Psoas muscle (tissue), 8 donors: ENCODE results near the gene TTC24. TPM values are rescaled to one million over a fixed set of nuclear protein-coding genes. Genes with fewer than 3 reads are reported as not detected.

Source experiments
- ATAC-seq, 4 donors: fragments of 200-7000 bp; cut with Tn5 transposase; one replicate each; pipeline ENCODE4 v1.9.1; 2020; ENCODE audit warnings: moderate library complexity in 3 of 4, mild to moderate bottlenecking in 2 of 4
- DNase-seq, 2 donors: peaks; one replicate each; pipeline ENCODE4 v3.0.0-alpha.2; 2020
- H3K27ac ChIP-seq: fragments of 200-600 bp; one replicate; pipeline ENCODE4 v1.8.0; 2022
- H3K27me3 ChIP-seq, 3 donors: fragments of 200-600 bp in 1 of 3; one replicate each; pipeline versions ENCODE4 v1.6.1 to v1.8.0; 2013 to 2022; ENCODE audit warnings: low read length in 2 of 3, mild to moderate bottlenecking in 2 of 3, moderate library complexity in 1 of 3; ENCODE audit not compliant: insufficient read depth in 3 of 3
- H3K36me3 ChIP-seq, 2 donors: fragments of 200-600 bp in 1 of 2; one replicate each; pipeline versions ENCODE4 v1.6.1 to v1.8.0; 2013 to 2022; ENCODE audit warnings: low read depth in 1 of 2, mild to moderate bottlenecking in 1 of 2, moderate library complexity in 1 of 2; ENCODE audit not compliant: insufficient read depth in 1 of 2
- H3K4me1 ChIP-seq: fragments of 200-600 bp; one replicate; pipeline ENCODE4 v1.8.0; 2022
- H3K4me3 ChIP-seq: fragments of 200-600 bp; one replicate; pipeline ENCODE4 v1.8.0; 2022; ENCODE audit warnings: mild to moderate bottlenecking
- H3K9me3 ChIP-seq: fragments of 200-600 bp; one replicate; pipeline ENCODE4 v1.8.0; 2022
- CTCF ChIP-seq: fragments of 200-600 bp; IDR thresholded peaks from one replicate; pipeline ENCODE4 v1.8.0; 2022; ENCODE audit warnings: antibody characterized with exemption
- WGBS, 3 donors: extraction: QIAGEN DNeasy Blood & Tissue Kit; methylation state at CpG; one replicate each; pipeline versions ENCODE4 v1.1.6 to v1.1.7; 2013; 5-methylcytosine and 5-hydroxymethylcytosine counted together
- intact Hi-C, 2 donors: fragments of 100-400 bp; cut with DNase I; formaldehyde crosslinking; loops; one replicate each; pipeline versions ENCODE4 v1.11.0 to v1.14.2; 2022
- polyA plus RNA-seq, 3 donors: library from polyadenylated mRNA; stranded (reverse); fragments of 200-250 nt; gene quantifications; one replicate each; pipeline ENCODE4 v1.2.3, GENCODE V29; 2013
- total RNA-seq, 4 donors: library from RNA; stranded (reverse); fragmentation: NEBNext Ultra II Directional in 2 of 4; extraction: Animal tissue kit (Norgen Biotek cat#: 25700) in 2 of 4; gene quantifications; one replicate each; pipeline versions ENCODE4 v1.2.1 to v1.2.4, GENCODE V29; 2021 to 2023
- donor health status: healthy with polysubstance abuse.
- donor health status: DM: no; HTN: no; CAD: no; lungs with moderate emphysema.
- donor health status: Bipolar disorder and iron deficiency.
- donor health status: healthy.
- donor health status: DM: yes; HTN: yes; CAD: no.
- donor health status: DM: no; HTN: no; CAD: no.
- donor health status: DM: no; HTN: no; CAD: no.
- donor health status: DM: yes; HTN: yes; CAD: no.

TTC24 gene
- total and polyA plus RNA-seq, 7 donors, result 0.12 to 0.69 (median 0.13) TPM; not detected in 4

DNA sequence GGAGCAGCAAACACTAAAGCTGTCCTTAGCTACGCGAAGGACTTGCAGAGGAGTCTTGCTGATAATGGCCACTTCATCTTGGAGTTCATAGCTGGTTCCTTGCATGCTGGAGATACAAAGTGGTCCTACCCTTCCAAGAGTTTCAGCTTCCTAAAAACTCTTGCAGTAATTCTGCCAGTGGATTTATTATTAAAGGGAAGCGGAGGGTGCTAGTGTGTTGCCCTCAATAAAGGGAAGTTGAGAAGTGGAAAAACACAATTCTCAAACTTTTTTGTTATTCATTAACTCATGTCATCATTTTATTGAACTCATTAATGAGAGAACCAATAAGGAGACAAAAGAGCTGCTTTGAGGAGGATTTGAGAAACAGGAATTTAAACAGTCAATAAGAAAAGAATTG, 33.1 kb downstream of the TTC24 start:
- peaks cover 0 to 11% (median 1%) of the 10 kb centered on the region in 3 donors for H3K27me3 ChIP-seq
- no peak overlapping the region for H3K4me3 ChIP-seq
- intact Hi-C loops, result loop anchor here in 1 of 2 donors (5.0 kb wide), 1 partner anchor 35 kb away; the partner anchor contains the start of gene TTC24
- H3K4me1 ChIP-seq, result no peaks in the 10 kb centered on the region
- 57 to 59% (median 59%) methylated on average over 3 of the region's 3 CpGs for WGBS, 3 donors
- TF ChIP-seq CTCF, result no peak
- H3K9me3 ChIP-seq, result no peaks in the 10 kb centered on the region
- no peak for ATAC-seq
- no peak for DNase-seq
- H3K36me3 ChIP-seq, result no peaks in the 10 kb centered on the region
- H3K27ac ChIP-seq, result no peak overlapping the region

DNA sequence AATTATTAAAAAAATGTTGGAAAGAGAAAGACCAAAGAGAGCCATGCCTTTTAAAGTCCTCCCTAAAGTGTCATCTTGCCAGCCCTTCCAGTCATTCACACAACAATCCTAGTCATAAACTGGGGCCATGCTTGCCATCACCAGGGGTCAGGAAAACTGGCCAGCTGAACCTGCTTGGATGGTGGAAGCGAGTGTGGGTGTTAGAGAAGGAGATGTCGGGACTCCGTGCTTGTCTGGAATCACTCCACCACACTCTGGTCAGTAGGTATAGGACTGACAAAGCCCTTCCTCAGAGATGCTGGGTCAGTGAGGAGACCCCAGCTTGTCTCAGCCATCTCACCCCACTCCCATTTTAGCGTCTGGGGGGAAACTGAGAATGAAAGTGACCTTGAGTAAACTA, 36.4 kb downstream of the TTC24 start:
- ATAC-seq (peak in 1 of 4 donors; percentile 10), DNase-seq (no peak)
- H3K4me1 ChIP-seq, result no peaks in the 10 kb centered on the region
- H3K27me3 ChIP-seq, result peaks cover 0 to 32% (median 6%) of the 10 kb centered on the region in 3 donors
- H3K9me3 ChIP-seq, result no peaks in the 10 kb centered on the region
- no peak for TF ChIP-seq CTCF
- H3K27ac ChIP-seq, result peak overlapping the region; percentile 11
- no peak overlapping the region for H3K4me3 ChIP-seq
- WGBS, 3 donors, result 31 to 41% (median 39%) methylated on average over 4 of the region's 4 CpGs
- intact Hi-C loops, result no loop called here
- H3K36me3 ChIP-seq, result no peaks in the 10 kb centered on the region

GRCh38 chr1:156616463-156616862, 36.9 kb downstream of the TTC24 start:
- DNase-seq, result no peak
- Histone ChIP-seq H3K9me3 (no peaks in the 10 kb centered on the region), H3K27me3 (peaks cover 0 to 35% (median 6%) of the 10 kb centered on the region in 3 donors), H3K27ac (peak overlapping the region; percentile 23), H3K4me3 (no peak overlapping the region), H3K36me3 (no peaks in the 10 kb centered on the region), H3K4me1 (no peaks in the 10 kb centered on the region)
- ATAC-seq, result peak in 2 of 4 donors; percentile 32 to 43
- intact Hi-C loops, result no loop called here
- WGBS, 3 donors, result 14 to 15% (median 14%) methylated on average over 5 of the region's 5 CpGs
- TF ChIP-seq CTCF, result no peak

- Histone ChIP-seq H3K9me3 (no peaks in the 10 kb centered on the region), H3K27ac (no peak within 1 kb of the TSS), H3K4me1 (peaks cover 3% of the 10 kb centered on the region), H3K36me3 (no peaks in the 10 kb centered on the region), H3K27me3 (peaks cover 0 to 50% (median 11%) of the 10 kb centered on the region in 3 donors), H3K4me3 (no peak within 1 kb of the TSS)
- no peak for DNase-seq
- 6 to 8% (median 8%) methylated on average over 7 of the region's 7 CpGs for WGBS, 3 donors
- intact Hi-C loops, result no loop called here
- peak; percentile 13 for TF ChIP-seq CTCF
- ATAC-seq, result peak in 1 of 4 donors; percentile 21
Measured at GRCh38 chr1:156618853-156619581, 39.5 kb downstream of the TTC24 start, which contains the start of gene HAPLN2. HAPLN2 (plus strand) TSS chr1:156619415; CDS start chr1:156623491, 4,076 bp downstream.
